ENCODE results near the gene SH3RF1. TPM values are rescaled to one million over a fixed set of nuclear protein-coding genes. Genes with fewer than 3 reads are reported as not detected.

The SH3RF1 gene
- total and polyA plus RNA-seq, 2 of the 8 experiments (the other 6 are each of a cell fraction or from before 2014, with no cell fraction given), result 6.9 to 15.1 TPM

- Histone ChIP-seq H3K36me3 (ENCODE audit: control insufficient read depth in 2 of 4, insufficient read depth in 4 of 4, low read length in 3 of 4) (no peaks in the 10 kb centered on the region), H2BK120ac (replicated peaks; ENCODE audit: low read depth, low read length) (no peak overlapping the region), H4K8ac (ENCODE audit: extremely low read depth, insufficient read depth, low read length) (no peak overlapping the region), H3K79me1 (ENCODE audit: low read depth, low read length) (no peaks in the 10 kb centered on the region), H3K4ac (replicated peaks; ENCODE audit: insufficient read length, low read depth, low read length) (no peak overlapping the region), H3K9ac (replicated peaks in 1 of 4; ENCODE audit: extremely low read depth in 1 of 4, low read depth in 3 of 4, low read length in 3 of 4) (no peak overlapping the region), H2AK5ac (ENCODE audit: low read depth, low read length) (no peak overlapping the region), H2BK20ac (ENCODE audit: low read length) (no peak overlapping the region), H4K20me1 (replicated peaks in 1 of 2; ENCODE audit: control insufficient read depth in 1 of 2, insufficient read depth in 2 of 2, low read length in 2 of 2) (no peaks in the 10 kb centered on the region), H3K4me3 (ENCODE audit: extremely low read depth in 1 of 4, insufficient read depth in 2 of 4, low read depth in 3 of 4, low read length in 4 of 4) (no peak overlapping the region), H4K91ac (replicated peaks; ENCODE audit: insufficient read length, low read length) (no peak overlapping the region), H3K56ac (replicated peaks; ENCODE audit: insufficient read length, low read depth, low read length) (no peak overlapping the region), H2BK5ac (ENCODE audit: low read depth, low read length) (no peak overlapping the region), H3K4me1 (replicated peaks in 1 of 4; ENCODE audit: control insufficient read depth in 3 of 4, insufficient read depth in 4 of 4, low read length in 3 of 4) (no peaks in the 10 kb centered on the region), H3K23ac (ENCODE audit: insufficient read length) (no peak overlapping the region), H3K9me3 (ENCODE audit: insufficient read depth in 2 of 2, low read depth in 1 of 2, low read length in 1 of 2) (no peaks in the 10 kb centered on the region), H2AFZ (ENCODE audit: low read length) (no peak overlapping the region), H3K14ac (ENCODE audit: insufficient read length) (no peak overlapping the region), H3K23me2 (ENCODE audit: low read depth, low read length) (no peaks in the 10 kb centered on the region), H3K27ac (ENCODE audit: low read depth, low read length) (no peak overlapping the region), H3K79me2 (ENCODE audit: control insufficient read depth in 1 of 2, insufficient read depth in 2 of 2, low read length in 2 of 2) (no peaks in the 10 kb centered on the region), H3K27me3 (replicated peaks in 1 of 4; ENCODE audit: control insufficient read depth in 3 of 4, extremely low read depth in 1 of 4, insufficient read depth in 3 of 4, low read length in 3 of 4) (no peaks in the 10 kb centered on the region), H4K5ac (ENCODE audit: insufficient read length, low read depth, low read length) (no peak overlapping the region), H2BK15ac (ENCODE audit: low read length) (no peak overlapping the region), H3K18ac (ENCODE audit: extremely low read depth, low read length) (no peak overlapping the region), H2BK12ac (ENCODE audit: low read depth, low read length) (no peak overlapping the region), H3K4me2 (ENCODE audit: insufficient read depth in 1 of 2, low read depth in 2 of 2, low read length in 2 of 2) (no peak overlapping the region)
- CTCF ChIA-PET (ENCODE audit: partially characterized antibody), result interaction anchor here (1.4 to 1.5 kb wide), 2 partner anchors 8 to 35 kb away, joined by 3 to 4 read pairs; no protein-coding TSS in a partner anchor
- POLR2A ChIA-PET (ENCODE audit: partially characterized antibody), result interaction anchor here (1.5 kb wide), 1 partner anchor 10 kb away, joined by 6 read pairs; no protein-coding TSS in a partner anchor
- WGBS, 2 experiments (ENCODE audit: extremely low coverage in 1 of 2, insufficient coverage in 1 of 2, insufficient read length in 1 of 2, insufficient replicate concordance in 2 of 2, low coverage in 1 of 2, low lambda C conversion rate in 2 of 2, missing lambda C conversion rate in 1 of 2), result 86% methylated on average over 9 of the region's 9 CpGs; no CpG with 5 or more reads in 1 of the 2 experiments
- DNase-seq (ENCODE audit: low read depth in 1 of 2, low spot score in 2 of 2) (no peak), FAIRE-seq (no peak)
- TF ChIP-seq BRCA1 (IDR thresholded peaks at IDR 0.05; ENCODE audit: low read depth, low read length) (no peak), SIRT6 (IDR thresholded peaks at IDR 0.05; ENCODE audit: low read length) (no peak), CHD2 (IDR thresholded peaks at IDR 0.05; ENCODE audit: low read length) (no peak), CTCF (IDR thresholded peaks at IDR 0.05; ENCODE audit: control extremely low read depth in 1 of 3, insufficient read depth in 1 of 3, low read depth in 1 of 3, low read length in 3 of 3) (no peak), RAD21 (IDR thresholded peaks at IDR 0.05 in 1 of 2, conservative IDR thresholded peaks at IDR 0.05 in 1 of 2; ENCODE audit: low read depth in 2 of 2, low read length in 2 of 2) (no peak), SP2 (IDR thresholded peaks at IDR 0.05; ENCODE audit: low read length) (no peak)
These were observed 210.2 kb downstream of the SH3RF1 start for GRCh38 chr4:169060391-169061091.
